SK-N-SH treated with all-trans-retinoic acid at 6 μM for 48 hours (cell line): ENCODE measurements around the gene ATP6V0E1.

ENCODE experiments used
- ATAC-seq: fragments of 200-7000 bp; cut with Tn5 transposase; 3 replicates; pipeline ENCODE4 v1.9.1; 2020; ENCODE audit warnings: mild to moderate bottlenecking, moderate library complexity
- BACH2 ChIP-seq: fragments of 250-450 bp; sonication (Bioruptor Pico); IDR thresholded peaks from 2 replicates; pipeline ENCODE4 v1.9.0; 2021; ENCODE audit warnings: mild to moderate bottlenecking, borderline replicate concordance
- CREB5 ChIP-seq: fragments of 250-450 bp; sonication (Bioruptor Pico); IDR thresholded peaks from 2 replicates; pipeline ENCODE4 v1.5.1; 2020; ENCODE audit warnings: low read depth, mild to moderate bottlenecking, moderate library complexity
- CSRNP3 ChIP-seq: fragments of 250-450 bp; sonication (Bioruptor Pico); IDR thresholded peaks from 2 replicates; pipeline ENCODE4 v1.5.1; 2021; ENCODE audit warnings: mild to moderate bottlenecking, moderate library complexity
- ESRRG ChIP-seq: fragments of 250-450 bp; sonication (Bioruptor Pico); IDR thresholded peaks from 2 replicates; pipeline ENCODE4 v1.6.1; 2021; ENCODE audit warnings: mild to moderate bottlenecking
- GLIS3 ChIP-seq: fragments of 250-450 bp; sonication (Bioruptor Pico); IDR thresholded peaks from 2 replicates; pipeline ENCODE4 v1.5.0; 2020; ENCODE audit warnings: mild to moderate bottlenecking, moderate library complexity
- ISL1 ChIP-seq: fragments of 250-450 bp; sonication (Bioruptor Pico); IDR thresholded peaks from 2 replicates; pipeline ENCODE4 v2.1.2; 2022; ENCODE audit warnings: mild to moderate bottlenecking, moderate library complexity
- OSR1 ChIP-seq: fragments of 250-450 bp; sonication (Bioruptor Pico); IDR thresholded peaks from 2 replicates; pipeline ENCODE4 v1.8.0; 2022; ENCODE audit warnings: moderate library complexity, mild to moderate bottlenecking, inconsistent platforms
- PATZ1 ChIP-seq: fragments of 250-450 bp; sonication (Bioruptor Pico); IDR thresholded peaks from 2 replicates; pipeline ENCODE4 v1.8.0; 2020; ENCODE audit warnings: mild to moderate bottlenecking, moderate library complexity, borderline replicate concordance
- POU6F1 ChIP-seq: fragments of 250-450 bp; sonication (Bioruptor Pico); IDR thresholded peaks from 2 replicates; pipeline ENCODE4 v1.8.0; 2021; ENCODE audit warnings: low read depth, mild to moderate bottlenecking, moderate library complexity, borderline replicate concordance
- PPARA ChIP-seq: fragments of 250-450 bp; sonication (Bioruptor Pico); IDR thresholded peaks from 2 replicates; pipeline ENCODE4 v1.5.0; 2020; ENCODE audit warnings: mild to moderate bottlenecking, borderline replicate concordance
- RARB ChIP-seq: fragments of 250-450 bp; sonication (Bioruptor Pico); IDR thresholded peaks from 2 replicates; pipeline ENCODE4 v1.8.0; 2021; ENCODE audit warnings: mild to moderate bottlenecking, moderate library complexity
- SNAI2 ChIP-seq: fragments of 250-450 bp; sonication (Bioruptor Pico); IDR thresholded peaks from 2 replicates; pipeline ENCODE4 v1.5.0; 2020; ENCODE audit warnings: mild to moderate bottlenecking, moderate library complexity
- TCF4 ChIP-seq: fragments of 250-450 bp; sonication (Bioruptor Pico); IDR thresholded peaks from 2 replicates; pipeline ENCODE4 v1.8.0; 2021; ENCODE audit warnings: mild to moderate bottlenecking, moderate library complexity, borderline replicate concordance
- TOX ChIP-seq: fragments of 250-450 bp; sonication (Bioruptor Pico); IDR thresholded peaks from 2 replicates; pipeline ENCODE4 v1.8.0; 2021; ENCODE audit warnings: mild to moderate bottlenecking, moderate library complexity, borderline replicate concordance
- TSHZ2 ChIP-seq: fragments of 250-450 bp; sonication (Bioruptor Pico); IDR thresholded peaks from 2 replicates; pipeline ENCODE4 v1.5.0; 2020; ENCODE audit warnings: mild to moderate bottlenecking, moderate library complexity
- ZC3H10 ChIP-seq: fragments of 250-450 bp; sonication (Bioruptor Pico); IDR thresholded peaks from 2 replicates; pipeline ENCODE4 v1.5.1; 2021; ENCODE audit warnings: mild to moderate bottlenecking, moderate library complexity
- ZFP3 ChIP-seq: fragments of 250-450 bp; sonication (Bioruptor Pico); IDR thresholded peaks from 2 replicates; pipeline ENCODE4 v1.5.0; 2020; ENCODE audit warnings: mild to moderate bottlenecking, moderate library complexity
- ZFP30 ChIP-seq: fragments of 450-650 bp; formaldehyde crosslinking; IDR thresholded peaks from 2 replicates; pipeline ENCODE4 v1.5.0; 2022; ENCODE audit warnings: mild to moderate bottlenecking, moderate library complexity
- ZNF565 ChIP-seq: fragments of 450-650 bp; formaldehyde crosslinking; conservative IDR thresholded peaks from 2 replicates; pipeline ENCODE4 v1.5.0; 2020; ENCODE audit warnings: low read depth, mild to moderate bottlenecking, moderate library complexity
- ZNF70 ChIP-seq: fragments of 450-650 bp; formaldehyde crosslinking; IDR thresholded peaks from 2 replicates; pipeline ENCODE4 v1.5.0; 2020; ENCODE audit warnings: mild to moderate bottlenecking, moderate library complexity

Gene ATP6V0E1

GRCh38 chr5:172939611-172940267, 43.8 kb upstream of the ATP6V0E1 start:
- ATAC-seq: no peak
- TF ChIP-seq CSRNP3 (CRISPR knock-in tag): no peak
- TF ChIP-seq TSHZ2 (CRISPR knock-in tag): no peak
- no peak for TF ChIP-seq PATZ1 (CRISPR knock-in tag)
- no peak for TF ChIP-seq ZFP30 (CRISPR knock-in tag)
- TF ChIP-seq CREB5 (CRISPR knock-in tag): no peak
- no peak for TF ChIP-seq ZNF565
- TF ChIP-seq GLIS3 (CRISPR knock-in tag): no peak
- TF ChIP-seq ISL1 (CRISPR knock-in tag): no peak
- no peak for TF ChIP-seq OSR1 (CRISPR knock-in tag)
- TF ChIP-seq ZC3H10 (CRISPR knock-in tag): no peak
- no peak for TF ChIP-seq TCF4

- no peak for ATAC-seq
These were observed 43.1 kb upstream of the ATP6V0E1 start for GRCh38 chr5:172940268-172941066.

More at GRCh38 chr5:172940268-172941066, 43.1 kb upstream of the ATP6V0E1 start:
- TF ChIP-seq TOX (CRISPR knock-in tag) (no peak), ZNF70 (CRISPR knock-in tag) (no peak), ESRRG (CRISPR knock-in tag) (no peak), ZC3H10 (CRISPR knock-in tag) (no peak), PATZ1 (CRISPR knock-in tag) (no peak), ZFP3 (CRISPR knock-in tag) (no peak), GLIS3 (CRISPR knock-in tag) (no peak), SNAI2 (CRISPR knock-in tag) (no peak), PPARA (no peak), TSHZ2 (CRISPR knock-in tag) (no peak), RARB (CRISPR knock-in tag) (no peak), ZFP30 (CRISPR knock-in tag) (no peak), BACH2 (no peak), ISL1 (CRISPR knock-in tag) (no peak), POU6F1 (CRISPR knock-in tag) (no peak)
